ENCODE results near the gene SLC66A2. TPM values are rescaled to one million over a fixed set of nuclear protein-coding genes. Genes with fewer than 3 reads are reported as not detected.

The SLC66A2 gene
- total RNA-seq, 1 donor from 2014 or later: 65.5 TPM

- DNase-seq: no peak
Measured at GRCh38 chr18:79917169-79917852, 34.1 kb downstream of the SLC66A2 start.

- DNase-seq: no peak
Measured at GRCh38 chr18:79916546-79917168, 34.8 kb downstream of the SLC66A2 start.

- no peak for DNase-seq
Measured at GRCh38 chr18:79916128-79916494, 35.3 kb downstream of the SLC66A2 start.

DNA sequence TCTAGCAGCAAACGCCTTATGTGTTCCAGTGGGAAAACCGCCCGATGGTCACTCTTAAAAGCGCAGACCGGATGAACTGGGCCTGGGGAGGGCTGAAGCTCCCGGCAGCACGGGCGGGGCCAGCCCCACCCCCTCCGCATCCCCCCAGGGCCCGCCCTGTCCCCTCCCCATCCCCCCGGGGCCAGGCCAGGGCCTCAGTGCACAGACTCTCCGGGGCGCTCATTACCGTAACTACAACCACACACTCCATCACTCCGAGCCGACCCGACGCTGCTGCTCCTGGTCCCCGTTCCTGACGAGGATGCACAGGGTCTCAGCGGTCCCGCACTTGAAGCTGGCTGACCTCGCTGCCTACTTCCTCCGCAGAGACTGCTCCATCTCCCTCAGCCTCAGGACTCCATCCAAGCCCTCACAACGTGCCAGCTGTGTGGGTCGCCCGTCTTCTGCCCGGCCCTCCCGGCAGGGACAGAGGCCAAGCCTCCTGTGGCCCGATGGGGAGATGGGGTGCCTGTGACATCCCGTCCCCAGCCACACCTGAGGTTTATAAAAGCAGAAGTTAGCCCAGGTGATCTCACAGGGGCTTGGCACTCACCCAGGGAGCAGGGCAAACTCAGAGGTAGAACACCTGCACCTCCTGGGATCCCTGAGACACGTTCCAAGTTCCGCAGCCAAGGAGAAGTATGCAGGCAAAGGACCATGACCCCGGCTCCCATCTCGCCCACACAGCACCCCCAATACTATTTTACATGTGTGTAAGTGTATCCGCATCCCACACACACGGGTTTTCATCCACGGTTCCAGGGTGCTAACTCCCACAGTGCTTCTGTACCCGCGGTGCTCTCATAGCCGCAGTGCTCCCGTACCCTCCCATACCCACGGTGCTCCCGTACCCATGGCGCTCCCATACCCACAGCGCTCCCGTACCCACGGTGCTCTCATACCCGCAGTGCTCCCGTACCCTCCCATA is 36.0 kb downstream of the SLC66A2 start:
- no peak for DNase-seq

GRCh38 chr18:79914614-79915160 is 36.8 kb downstream of the SLC66A2 start:
- no peak for DNase-seq

GRCh38 chr18:79912994-79913831 is 38.2 kb downstream of the SLC66A2 start:
- DNase-seq: peak; percentile 58

GRCh38 chr18:79912409-79912991 is 39.0 kb downstream of the SLC66A2 start:
- peak; percentile 67 for DNase-seq

GRCh38 chr18:79911344-79912270 is 39.8 kb downstream of the SLC66A2 start:
- DNase-seq: no peak

DNA sequence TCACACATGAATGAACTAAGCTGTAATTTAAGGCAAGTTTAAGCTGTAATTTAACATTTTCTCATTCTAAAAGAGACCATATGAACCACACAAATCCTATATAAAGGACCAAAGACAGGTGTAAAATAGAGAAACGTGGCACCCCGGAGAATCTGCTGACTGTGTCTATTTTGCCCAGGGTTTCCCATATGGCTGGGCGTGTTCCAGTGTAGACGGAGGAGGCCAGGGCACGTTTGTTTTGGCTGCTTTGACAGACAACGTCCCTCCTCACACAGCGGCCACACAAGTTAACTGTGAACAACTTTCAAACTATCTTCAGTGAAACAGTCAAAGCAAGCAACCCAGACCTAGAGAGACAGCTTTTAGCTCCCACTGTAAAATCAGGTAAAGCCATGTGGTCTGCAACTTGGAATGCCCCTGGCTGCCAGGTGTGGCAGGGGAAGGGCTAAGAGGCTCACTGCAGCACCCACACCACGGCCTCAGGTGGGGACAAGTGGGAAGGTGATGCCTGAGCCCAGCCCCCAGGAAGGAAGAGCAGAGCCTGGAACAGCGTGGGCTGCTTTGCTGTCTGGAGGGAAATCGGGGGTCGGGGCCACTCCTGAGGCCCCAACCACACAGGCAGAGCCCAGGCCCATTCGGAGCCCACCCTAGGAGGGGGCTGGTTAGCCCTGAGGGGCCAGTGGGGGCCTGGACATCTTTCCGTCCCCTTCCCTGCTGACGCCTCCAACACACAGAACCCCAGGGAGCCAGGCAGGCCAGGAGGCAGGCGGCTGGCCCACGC is 40.7 kb downstream of the SLC66A2 start:
- no peak for DNase-seq

DNA sequence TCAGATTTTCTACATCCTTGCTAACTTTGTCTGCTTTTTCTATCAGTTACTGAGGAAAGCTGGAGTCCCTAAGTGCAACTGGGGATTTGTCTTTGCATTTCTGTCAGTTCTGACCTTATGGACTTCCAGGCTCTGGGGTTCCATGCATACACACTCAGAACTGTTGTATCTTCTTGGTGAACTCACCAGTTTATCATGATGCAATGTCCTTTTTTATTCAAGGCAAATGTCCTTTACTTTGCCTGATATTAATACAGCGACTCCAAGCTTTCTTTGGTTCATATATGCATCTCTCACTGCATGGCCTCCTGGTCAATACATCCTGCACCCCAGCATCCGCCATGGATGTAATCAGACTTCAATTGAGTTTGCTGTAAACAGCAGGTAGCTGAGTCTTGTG is 44.7 kb downstream of the SLC66A2 start:
- no peak for DNase-seq

GRCh38 chr18:79905993-79906392 is 45.5 kb downstream of the SLC66A2 start:
- DNase-seq: no peak

DNA sequence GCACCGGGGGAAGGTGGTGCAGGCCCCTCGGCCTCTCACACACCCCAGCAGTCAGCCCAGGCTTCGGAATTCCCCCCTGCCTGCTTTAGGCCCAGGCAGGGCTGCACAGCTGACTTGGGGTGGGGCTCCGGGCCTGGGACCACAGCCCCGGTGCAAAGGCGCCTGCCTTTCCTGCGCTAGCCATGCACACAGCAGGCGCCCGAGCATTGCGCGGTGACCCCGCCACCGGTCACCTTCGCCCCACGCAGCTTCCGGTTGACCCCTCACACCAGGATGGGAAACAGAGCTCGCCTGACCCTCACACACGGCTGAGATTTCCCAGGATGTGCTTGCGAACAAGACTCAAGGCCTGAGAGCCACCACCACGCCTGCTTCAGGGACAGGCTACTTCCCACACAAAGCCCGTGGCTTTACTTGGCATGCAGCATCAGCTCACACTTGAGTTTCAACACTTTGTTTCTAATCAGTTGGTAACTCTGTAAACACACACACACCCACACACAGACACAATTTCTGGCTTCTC is 46.0 kb downstream of the SLC66A2 start:
- no peak for DNase-seq

GRCh38 chr18:79904357-79905147 is 46.9 kb downstream of the SLC66A2 start:
- no peak for DNase-seq

- DNase-seq: no peak
Measured at GRCh38 chr18:79903787-79904356, 47.6 kb downstream of the SLC66A2 start.

- DNase-seq: no peak
Measured at GRCh38 chr18:79903071-79903635, 48.3 kb downstream of the SLC66A2 start.

GRCh38 chr18:79902640-79903039 is 48.8 kb downstream of the SLC66A2 start:
- DNase-seq: no peak

- no peak for DNase-seq
Measured at GRCh38 chr18:79902075-79902474, 49.4 kb downstream of the SLC66A2 start.

- DNase-seq: no peak
Measured at GRCh38 chr18:79901665-79902064, 49.8 kb downstream of the SLC66A2 start.

Measured in dermis blood vessel endothelial cell (primary cell).